ENCODE measurements around the gene CAT. TPM values are rescaled to one million over a fixed set of nuclear protein-coding genes. Genes with fewer than 3 reads are reported as not detected.

The CAT gene
- 81.2 and 104 TPM in 2 replicates for total RNA-seq

GRCh38 chr11:34438529-34439507 lies at the start of gene CAT:
TSS of gene CAT (plus strand) at chr11:34438934. CDS start at chr11:34439014, 80 bp downstream.

GRCh38 chr11:34513682-34514449 lies 75.1 kb downstream of the CAT start, which contains the start of gene ELF5:
TSS of gene ELF5 (minus strand) at chr11:34513794. CDS start at chr11:34505749, 8,045 bp downstream.

Other genes starting within 250 kb of the CAT start
- gene ABTB2, start 80.9 kb upstream of the CAT start, total RNA-seq: 2.3 and 3.8 TPM in 2 replicates
- gene ELF5, start 74.9 kb downstream of the CAT start, total RNA-seq: under 0.01 TPM in 1 of 2 replicates, not detected in the other
- 0.16 and 1.4 TPM in 2 replicates for gene EHF, start 182.2 kb downstream of the CAT start, total RNA-seq